Measurements from ENCODE around the gene ARHGAP26. TPM values are rescaled to one million over a fixed set of nuclear protein-coding genes. Genes with fewer than 3 reads are reported as not detected.

ARHGAP26 gene
- polyA plus RNA-seq, 1 donor (not counting 4 experiments of a cell fraction or from before 2014, with no cell fraction given): 3.9 TPM

DNA sequence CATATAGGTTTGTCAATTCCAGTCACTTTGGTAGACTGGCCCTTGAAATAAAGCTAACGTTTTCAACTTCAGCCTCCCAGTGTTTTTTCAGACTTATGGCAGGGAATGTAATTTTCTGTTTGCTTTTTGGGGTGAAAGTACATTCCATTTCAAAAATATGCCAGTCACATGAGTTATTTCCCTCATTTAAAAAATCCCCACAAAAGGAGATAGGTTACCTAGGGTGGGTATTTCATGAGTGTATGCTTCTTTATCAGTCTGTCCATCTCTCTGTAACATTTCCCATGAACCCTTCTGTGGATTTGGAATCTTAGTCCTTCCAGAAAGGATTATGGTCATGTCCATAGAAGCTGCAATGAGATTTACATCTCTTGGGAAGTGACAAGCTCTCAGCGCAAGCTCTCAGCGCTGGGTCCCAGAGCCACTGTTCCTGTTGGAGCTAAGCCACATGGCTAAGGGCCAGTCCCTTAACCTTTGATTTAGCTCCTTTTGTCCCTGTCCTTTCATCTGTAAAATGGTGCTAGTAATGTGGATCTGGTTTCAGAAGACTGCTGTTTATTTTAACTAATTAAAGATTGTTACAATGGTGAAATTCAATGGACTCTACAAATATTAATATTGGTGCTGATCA is 338.4 kb downstream of the ARHGAP26 start:
- FAIRE-seq: no peak
- no peak overlapping the region for H3K27ac ChIP-seq (ENCODE audit: control insufficient read depth, insufficient read depth, low read length)
- H3K79me2 ChIP-seq (ENCODE audit: control insufficient read depth, insufficient read depth, low read length): no peaks in the 10 kb centered on the region

DNA sequence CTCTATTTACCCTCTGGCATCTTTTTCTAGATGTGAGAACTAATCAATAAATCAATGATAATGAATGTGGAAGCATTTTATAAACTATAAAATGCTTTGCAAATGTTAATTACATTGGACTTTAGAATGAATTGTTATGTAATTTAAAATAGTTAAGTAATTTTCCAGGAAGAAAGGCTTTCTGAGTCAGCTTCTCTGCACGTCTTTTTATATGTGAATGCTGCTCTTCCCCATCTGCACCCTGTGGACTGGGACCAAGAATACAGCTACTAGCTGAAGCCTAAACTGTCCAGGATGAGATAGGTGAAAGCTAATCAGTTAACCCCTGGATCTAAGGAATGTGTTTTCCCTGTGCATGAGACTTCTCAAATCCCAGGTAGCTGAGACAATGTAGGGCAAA is 340.4 kb downstream of the ARHGAP26 start:
- no peak overlapping the region for H3K4me3 ChIP-seq (ENCODE audit: control insufficient read depth in 2 of 3, extremely low read depth in 1 of 3, insufficient read depth in 2 of 3, low read depth in 1 of 3, low read length in 3 of 3)
- no peak for DNase-seq (ENCODE audit: low read depth, low spot score)
- H2AFZ ChIP-seq (ENCODE audit: control insufficient read depth, low read length): no peak overlapping the region
- no peaks in the 10 kb centered on the region for H3K36me3 ChIP-seq (ENCODE audit: control insufficient read depth in 2 of 2, extremely low read depth in 1 of 2, insufficient read depth in 2 of 2, low read length in 2 of 2)
- no peak overlapping the region for H3K9ac ChIP-seq (ENCODE audit: control insufficient read depth, extremely low read depth, insufficient read depth, low read length)
- FAIRE-seq: no peak
- no peaks in the 10 kb centered on the region for H3K9me1 ChIP-seq (ENCODE audit: control insufficient read depth, extremely low read depth, insufficient read depth, low read length)
- TF ChIP-seq, protein P1, sequence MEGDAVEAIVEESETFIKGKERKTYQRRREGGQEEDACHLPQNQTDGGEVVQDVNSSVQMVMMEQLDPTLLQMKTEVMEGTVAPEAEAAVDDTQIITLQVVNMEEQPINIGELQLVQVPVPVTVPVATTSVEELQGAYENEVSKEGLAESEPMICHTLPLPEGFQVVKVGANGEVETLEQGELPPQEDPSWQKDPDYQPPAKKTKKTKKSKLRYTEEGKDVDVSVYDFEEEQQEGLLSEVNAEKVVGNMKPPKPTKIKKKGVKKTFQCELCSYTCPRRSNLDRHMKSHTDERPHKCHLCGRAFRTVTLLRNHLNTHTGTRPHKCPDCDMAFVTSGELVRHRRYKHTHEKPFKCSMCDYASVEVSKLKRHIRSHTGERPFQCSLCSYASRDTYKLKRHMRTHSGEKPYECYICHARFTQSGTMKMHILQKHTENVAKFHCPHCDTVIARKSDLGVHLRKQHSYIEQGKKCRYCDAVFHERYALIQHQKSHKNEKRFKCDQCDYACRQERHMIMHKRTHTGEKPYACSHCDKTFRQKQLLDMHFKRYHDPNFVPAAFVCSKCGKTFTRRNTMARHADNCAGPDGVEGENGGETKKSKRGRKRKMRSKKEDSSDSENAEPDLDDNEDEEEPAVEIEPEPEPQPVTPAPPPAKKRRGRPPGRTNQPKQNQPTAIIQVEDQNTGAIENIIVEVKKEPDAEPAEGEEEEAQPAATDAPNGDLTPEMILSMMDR (optimal IDR thresholded peaks at IDR 0.05 in 1 of 3, IDR thresholded peaks at IDR 0.05 in 1 of 3, conservative IDR thresholded peaks at IDR 0.05 in 1 of 3; ENCODE audit: extremely low read depth in 1 of 3, insufficient read depth in 2 of 3, low read length in 3 of 3): no peak
- no peak for TF ChIP-seq EZH2 (IDR thresholded peaks at IDR 0.05; ENCODE audit: low read length)
- H3K4me2 ChIP-seq (ENCODE audit: control insufficient read depth, extremely low read depth, insufficient read depth, low read depth, low read length): no peak overlapping the region
- dilution Hi-C loops (cut with MboI; ENCODE audit: extremely low pct_ligation_motif_present, low sequenced_read_pairs): no loop called here
- no peaks in the 10 kb centered on the region for H4K20me1 ChIP-seq (ENCODE audit: control insufficient read depth, extremely low read depth, insufficient read depth, low read length)
- no peak overlapping the region for H3K27ac ChIP-seq (ENCODE audit: control insufficient read depth, insufficient read depth, low read length)
- no peaks in the 10 kb centered on the region for H3K79me2 ChIP-seq (ENCODE audit: control insufficient read depth, insufficient read depth, low read length)
- no peaks in the 10 kb centered on the region for H3K9me3 ChIP-seq (ENCODE audit: control insufficient read depth, low read depth, low read length)
- H3K4me1 ChIP-seq (ENCODE audit: control insufficient read depth, extremely low read depth, insufficient read depth, low read length): peaks cover 15% of the 10 kb centered on the region
- no peaks in the 10 kb centered on the region for H3K27me3 ChIP-seq (ENCODE audit: control insufficient read depth, extremely low read depth, insufficient read depth, low read length)

More for the DNA sequence above, 338.4 kb downstream of the ARHGAP26 start:
- peaks cover 10% of the 10 kb centered on the region for H3K4me1 ChIP-seq (ENCODE audit: control insufficient read depth, extremely low read depth, insufficient read depth, low read length)
- no peaks in the 10 kb centered on the region for H3K9me1 ChIP-seq (ENCODE audit: control insufficient read depth, extremely low read depth, insufficient read depth, low read length)
- TF ChIP-seq, protein P1 (optimal IDR thresholded peaks at IDR 0.05 in 1 of 3, IDR thresholded peaks at IDR 0.05 in 1 of 3, conservative IDR thresholded peaks at IDR 0.05 in 1 of 3; ENCODE audit: extremely low read depth in 1 of 3, insufficient read depth in 2 of 3, low read length in 3 of 3): no peak
- TF ChIP-seq EZH2 (IDR thresholded peaks at IDR 0.05; ENCODE audit: low read length): no peak
- DNase-seq (ENCODE audit: low read depth, low spot score): no peak
- no peaks in the 10 kb centered on the region for H3K27me3 ChIP-seq (ENCODE audit: control insufficient read depth, extremely low read depth, insufficient read depth, low read length)
- H3K4me3 ChIP-seq (ENCODE audit: control insufficient read depth in 2 of 3, extremely low read depth in 1 of 3, insufficient read depth in 2 of 3, low read depth in 1 of 3, low read length in 3 of 3): no peak overlapping the region
- no peak overlapping the region for H3K9ac ChIP-seq (ENCODE audit: control insufficient read depth, extremely low read depth, insufficient read depth, low read length)
- no peaks in the 10 kb centered on the region for H3K9me3 ChIP-seq (ENCODE audit: control insufficient read depth, low read depth, low read length)
- no peak overlapping the region for H2AFZ ChIP-seq (ENCODE audit: control insufficient read depth, low read length)
- dilution Hi-C loops (cut with MboI; ENCODE audit: extremely low pct_ligation_motif_present, low sequenced_read_pairs): no loop called here
- no peaks in the 10 kb centered on the region for H4K20me1 ChIP-seq (ENCODE audit: control insufficient read depth, extremely low read depth, insufficient read depth, low read length)
- H3K36me3 ChIP-seq (ENCODE audit: control insufficient read depth in 2 of 2, extremely low read depth in 1 of 2, insufficient read depth in 2 of 2, low read length in 2 of 2): no peaks in the 10 kb centered on the region
- H3K4me2 ChIP-seq (ENCODE audit: control insufficient read depth, extremely low read depth, insufficient read depth, low read depth, low read length): no peak overlapping the region

Measured in keratinocyte (primary cell).